NCI-H1105 treated with DMSO at 0.1 percent for 48 hours (cell line): Measurements from ENCODE around the gene GATA5.

Experiments
- DNase-seq: peaks from one replicate; lab custom pipeline; 2025; lab: John Stamatoyannopoulos, UW

Gene GATA5

GRCh38 chr20:62472138-62472940 is 3.5 kb downstream of the GATA5 start:
- DNase-seq: no peak

GRCh38 chr20:62470459-62470858 is 5.3 kb downstream of the GATA5 start:
- DNase-seq: no peak

GRCh38 chr20:62470001-62470400 is 5.8 kb downstream of the GATA5 start:
- DNase-seq: no peak

- no peak for DNase-seq
Measured at GRCh38 chr20:62469352-62469751, 6.4 kb downstream of the GATA5 start.

GRCh38 chr20:62466806-62467537 is 8.8 kb downstream of the GATA5 start:
- DNase-seq: no peak

DNA sequence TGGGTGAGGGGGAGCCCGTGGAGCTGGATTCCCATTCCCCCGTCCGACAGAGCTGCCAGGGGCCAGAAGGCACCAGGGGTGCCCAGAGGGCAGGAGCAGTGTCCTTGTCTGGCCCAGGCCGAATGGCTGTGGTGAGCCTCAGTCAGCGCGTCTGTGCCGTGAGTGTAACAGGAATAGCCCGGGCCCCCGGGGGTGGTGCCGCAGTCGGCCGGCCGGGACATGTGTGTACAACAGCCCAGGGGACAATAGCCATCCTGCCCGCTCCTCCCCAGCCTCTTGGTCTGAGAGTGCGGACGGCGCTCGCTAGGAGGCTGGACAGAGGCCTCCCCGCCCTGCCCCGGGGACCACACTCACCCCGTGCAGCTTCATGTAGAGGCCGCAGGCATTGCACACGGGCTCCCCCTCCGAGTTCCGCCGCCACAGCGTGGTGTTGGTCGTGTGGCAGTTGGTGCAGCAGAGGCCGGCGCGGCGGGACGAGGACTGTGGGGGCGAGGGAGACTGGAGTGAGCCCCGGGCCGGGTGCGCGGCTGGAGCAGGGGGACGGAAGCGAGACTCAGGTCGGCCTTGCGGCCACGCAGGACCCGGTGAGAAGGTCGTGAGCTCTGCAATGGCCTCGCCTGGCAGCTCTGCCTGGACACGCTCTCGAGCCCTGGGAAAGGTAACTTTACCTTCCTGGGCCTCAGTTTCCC is 9.6 kb downstream of the GATA5 start:
- DNase-seq: no peak

GRCh38 chr20:62464990-62465389 is 10.8 kb downstream of the GATA5 start:
- no peak for DNase-seq

DNA sequence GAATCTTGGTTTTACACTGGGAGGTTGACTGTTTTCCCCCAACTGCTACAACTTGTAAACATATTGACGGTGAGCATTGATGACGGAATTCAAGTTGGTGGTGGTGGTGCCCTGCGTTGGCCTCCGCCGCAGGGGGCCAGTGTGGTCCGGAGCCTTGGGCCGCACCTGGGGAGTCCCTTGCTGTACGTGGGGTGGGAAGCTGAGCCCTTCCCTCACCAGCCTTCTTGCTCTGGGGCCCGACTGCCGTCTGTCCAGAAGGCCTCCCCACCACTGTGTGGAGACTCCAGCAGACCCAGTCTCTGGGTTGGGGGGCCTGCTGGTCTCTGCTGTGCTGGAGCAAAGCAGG is 11.4 kb downstream of the GATA5 start:
- no peak for DNase-seq

GRCh38 chr20:62463651-62464424 is 12.0 kb downstream of the GATA5 start:
- no peak for DNase-seq

DNA sequence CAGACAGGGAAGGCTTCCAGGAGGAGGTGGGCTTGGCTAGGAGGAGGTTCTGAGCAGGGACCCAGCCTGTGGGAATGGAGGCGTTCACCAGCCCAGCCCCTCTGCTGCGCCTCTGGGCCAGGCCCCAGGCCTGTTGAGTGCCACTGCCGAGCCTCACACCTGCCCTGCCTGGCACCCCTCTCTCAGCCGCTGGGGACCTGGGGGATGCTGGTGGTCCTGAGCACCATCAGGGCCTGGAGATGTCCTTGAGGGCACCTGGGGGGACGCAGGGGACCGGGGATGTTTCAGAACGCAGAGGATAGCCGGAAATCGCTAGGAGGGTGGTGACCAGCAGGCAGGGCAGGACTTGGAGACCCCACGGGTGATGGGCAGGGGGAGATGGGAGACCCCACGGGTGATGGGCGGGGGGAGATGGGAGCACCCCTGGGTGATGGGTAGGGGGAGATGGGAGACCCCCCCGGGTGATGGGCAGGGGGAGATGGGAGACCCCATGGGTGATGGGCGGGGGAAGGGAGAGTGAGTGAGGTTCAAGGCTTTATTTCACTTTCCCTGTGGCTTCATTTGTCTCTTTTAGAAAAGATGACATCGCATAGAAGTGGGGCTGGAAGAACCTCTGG is 12.7 kb downstream of the GATA5 start:
- DNase-seq: no peak

DNA sequence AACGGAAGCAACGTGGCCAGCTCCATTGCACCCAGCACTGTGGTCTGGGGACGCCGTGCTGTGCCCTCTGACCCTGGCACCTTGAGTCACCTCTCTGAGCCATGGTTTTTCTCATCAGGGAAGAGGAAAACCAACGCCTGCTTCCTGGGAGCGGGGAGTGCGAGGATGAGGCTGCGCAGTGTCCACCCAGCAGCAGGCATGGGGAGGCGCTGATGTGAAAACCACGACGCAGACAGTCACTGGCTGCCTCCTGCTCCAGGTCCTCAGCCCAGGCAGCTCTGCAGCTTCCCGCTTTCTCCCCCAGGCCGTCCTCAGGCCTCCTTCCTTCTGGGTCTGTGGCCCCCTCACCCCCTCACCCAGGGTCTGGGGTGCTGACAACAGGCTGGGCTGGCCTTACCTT is 14.0 kb downstream of the GATA5 start:
- no peak for DNase-seq

DNA sequence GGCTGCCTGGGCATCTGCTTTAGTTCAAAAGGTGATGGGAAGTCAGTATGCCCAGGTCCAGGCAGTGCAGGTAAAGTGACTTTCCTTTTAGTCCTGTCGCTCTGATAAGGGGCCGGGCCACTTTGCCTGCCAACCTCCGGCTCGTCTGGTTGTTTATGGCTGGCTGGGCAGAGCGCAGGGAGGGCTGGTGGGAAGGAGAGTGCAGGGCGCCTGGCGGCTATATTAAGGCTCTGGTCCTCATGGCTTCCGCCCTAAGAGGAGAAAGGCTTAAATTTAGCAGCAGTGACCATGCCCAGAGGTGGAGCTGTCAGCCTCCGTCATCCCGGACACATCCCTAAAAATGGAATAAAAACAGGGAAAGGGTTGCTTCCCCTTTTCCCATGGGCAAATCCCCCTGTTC is 14.6 kb downstream of the GATA5 start:
- DNase-seq: no peak

DNA sequence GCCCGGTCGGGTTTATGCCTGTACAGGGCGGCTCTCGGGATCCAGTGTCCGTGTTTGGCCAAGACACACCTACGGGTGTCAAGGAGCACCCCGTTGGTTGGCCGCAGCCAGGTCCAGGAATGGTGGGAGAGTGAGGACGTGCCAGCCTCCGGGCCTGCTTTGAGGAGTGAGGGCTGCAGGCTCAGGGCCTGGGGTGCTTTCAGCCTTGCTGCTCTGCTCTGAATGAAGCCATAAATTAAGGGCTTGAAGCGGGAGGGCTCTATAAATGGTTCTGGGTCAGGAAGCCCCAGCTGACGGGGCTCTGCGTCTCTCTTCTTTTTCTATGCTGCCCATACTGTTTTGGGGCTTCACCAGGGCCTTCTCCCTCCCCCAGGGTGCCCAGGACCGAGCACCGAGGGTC is 15.1 kb downstream of the GATA5 start:
- DNase-seq: no peak

- DNase-seq: no peak
Measured at GRCh38 chr20:62459488-62459887, 16.3 kb downstream of the GATA5 start.

DNA sequence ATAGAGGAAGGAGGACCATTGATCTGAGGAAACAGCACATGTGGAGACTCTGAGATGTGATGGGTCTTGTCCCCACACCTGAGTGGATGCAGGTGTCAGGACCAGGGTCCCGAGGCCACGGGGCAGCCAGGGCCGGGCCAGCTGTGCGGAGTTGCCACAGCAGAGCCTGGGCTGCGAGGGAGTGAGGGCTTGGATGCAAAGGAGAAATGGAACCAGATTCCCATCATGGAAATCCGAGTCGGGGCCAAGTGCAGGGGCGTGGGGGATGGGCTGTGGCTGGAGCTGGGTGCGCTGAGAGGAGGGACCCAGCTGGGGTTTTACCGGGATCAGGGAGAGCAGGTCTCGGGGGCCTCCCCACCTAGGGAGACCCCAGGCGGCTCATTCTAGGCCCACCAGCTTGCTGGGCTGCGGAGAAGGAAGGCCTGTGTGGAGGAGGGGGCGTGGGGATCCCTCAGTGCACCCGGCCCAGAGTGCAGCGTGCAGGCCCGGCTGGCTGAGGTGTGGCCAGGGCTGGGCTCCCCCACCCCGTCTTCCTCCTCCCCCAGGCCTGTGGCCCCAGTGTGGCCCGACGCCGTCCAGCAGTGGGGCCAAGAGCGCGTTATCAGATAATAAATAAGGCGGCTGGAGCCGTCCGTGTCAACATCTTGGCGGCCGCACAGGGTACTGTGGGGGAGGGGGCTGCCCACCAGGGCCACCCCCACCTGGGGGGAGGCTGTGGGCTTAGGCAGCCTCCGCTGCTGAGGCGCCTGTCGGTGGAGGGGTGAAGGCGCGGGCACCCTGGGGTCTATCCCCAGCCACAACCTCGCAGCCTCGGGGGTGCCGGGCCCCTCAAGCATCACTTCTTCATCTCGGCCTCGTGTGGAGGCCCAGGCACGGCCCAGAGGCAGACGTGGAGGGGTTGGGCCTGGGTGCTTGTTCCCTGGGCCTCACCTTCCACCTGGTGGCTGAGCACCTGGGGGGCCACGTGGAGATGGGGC is 17.2 kb downstream of the GATA5 start:
- DNase-seq: no peak

DNA sequence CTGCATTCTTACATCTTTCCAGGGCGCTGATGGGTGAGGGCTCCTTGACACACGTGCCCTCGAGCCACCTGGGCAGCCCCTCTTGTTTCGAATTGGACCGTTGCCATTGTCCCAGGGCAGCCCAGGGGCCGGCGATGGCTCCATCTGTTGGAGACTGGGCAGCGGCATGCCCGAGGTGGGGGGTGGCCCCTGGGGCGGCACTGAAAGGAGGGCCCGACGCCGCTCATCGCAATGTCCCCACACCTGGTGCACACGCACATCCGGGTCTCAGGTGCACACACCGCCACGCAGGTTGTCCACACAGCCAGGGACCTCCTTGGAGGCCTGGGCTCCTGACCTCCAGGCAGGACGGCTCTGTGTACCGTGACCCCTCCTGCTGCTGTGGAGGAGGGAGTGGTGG is 18.0 kb downstream of the GATA5 start:
- DNase-seq: no peak

- no peak for DNase-seq
Measured at GRCh38 chr20:62457098-62457497, 18.7 kb downstream of the GATA5 start.

- no peak for DNase-seq
Measured at GRCh38 chr20:62455929-62456328, 19.9 kb downstream of the GATA5 start.

DNA sequence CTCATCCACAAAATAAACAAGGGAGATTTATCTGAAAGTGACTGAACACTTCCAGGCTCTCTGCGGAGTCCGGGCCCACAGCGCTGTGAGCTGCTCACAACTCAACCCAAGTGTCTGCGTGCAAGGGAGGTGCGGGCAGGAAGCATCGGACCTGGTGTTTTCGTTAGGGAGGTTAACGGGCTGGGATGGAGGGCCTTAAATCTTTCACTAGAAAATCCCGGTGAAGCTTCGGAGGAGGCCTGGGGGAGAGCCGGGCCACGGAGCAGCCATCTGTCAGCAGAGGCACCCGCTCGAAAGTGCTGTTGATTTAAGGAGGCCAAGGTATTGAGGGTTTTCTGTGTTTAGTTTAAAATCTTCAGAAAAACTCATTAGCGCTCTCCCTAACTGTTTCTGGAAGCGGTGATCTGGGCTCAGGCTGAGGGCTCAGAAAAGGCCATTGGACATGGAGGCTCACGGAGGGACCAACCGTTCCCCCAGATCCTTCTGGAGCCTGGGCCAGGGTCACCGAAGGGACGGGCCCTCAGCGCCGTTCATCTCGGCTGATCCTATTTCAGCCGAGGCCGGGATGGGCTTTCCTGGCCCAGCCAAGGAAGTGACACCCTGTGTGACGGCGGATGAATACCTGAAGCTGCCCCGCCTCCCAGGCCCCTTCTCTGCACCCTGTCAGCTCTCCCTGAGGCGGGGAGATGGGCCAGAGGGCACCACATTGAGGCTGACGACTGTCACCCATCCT is 20.7 kb downstream of the GATA5 start:
- DNase-seq: no peak
